Hepatocyte (in vitro differentiated cells): ENCODE measurements around the gene SKP1. TPM values are rescaled to one million over a fixed set of nuclear protein-coding genes. Genes with fewer than 3 reads are reported as not detected.

ENCODE experiments used
- DNase-seq: peaks from one replicate; pipeline ENCODE4 v3.0.0-alpha.2; 2016; ENCODE audit warnings: low spot score
- H2AFZ ChIP-seq: fragments of 200-600 bp; sonication (generic); 2 replicates; pipeline ENCODE4 v1.6.0; 2016; ENCODE audit warnings: antibody characterized with exemption, mild to moderate bottlenecking
- H3K27ac ChIP-seq: fragments of 200-600 bp; sonication (generic); 2 replicates; pipeline ENCODE4 v1.5.1; 2016; ENCODE audit warnings: mild to moderate bottlenecking
- H3K27me3 ChIP-seq: fragments of 200-600 bp; sonication (generic); 2 replicates; pipeline ENCODE4 v1.6.1; 2016
- H3K36me3 ChIP-seq: fragments of 200-600 bp; sonication (generic); replicated peaks from 2 replicates; pipeline ENCODE4 v1.5.1; 2016; ENCODE audit warnings: low read depth; ENCODE audit not compliant: insufficient read depth
- H3K4me1 ChIP-seq: fragments of 200-600 bp; sonication (generic); 2 replicates; pipeline ENCODE4 v1.5.1; 2016; ENCODE audit warnings: mild to moderate bottlenecking, moderate library complexity; ENCODE audit not compliant: insufficient read depth
- H3K4me2 ChIP-seq: fragments of 200-600 bp; sonication (generic); 2 replicates; pipeline ENCODE4 v1.6.0; 2016
- H3K4me3 ChIP-seq: fragments of 200-600 bp; sonication (generic); 2 replicates; pipeline ENCODE4 v1.5.1; 2016; ENCODE audit warnings: mild to moderate bottlenecking
- H3K79me2 ChIP-seq: fragments of 200-600 bp; sonication (generic); 2 replicates; pipeline ENCODE4 v1.6.0; 2017; ENCODE audit warnings: mild to moderate bottlenecking
- H3K9me2 ChIP-seq: fragments of 200-600 bp; sonication (generic); replicated peaks from 2 replicates; pipeline ENCODE4 v1.6.0; 2017; ENCODE audit warnings: mild to moderate bottlenecking; ENCODE audit not compliant: insufficient read depth
- H3K9me3 ChIP-seq: fragments of 200-600 bp; sonication (generic); 2 replicates; pipeline ENCODE4 v1.5.1; 2016; ENCODE audit warnings: low read depth, mild to moderate bottlenecking
- H4K20me1 ChIP-seq: fragments of 200-600 bp; sonication (generic); 2 replicates; pipeline ENCODE4 v1.6.0; 2016; ENCODE audit warnings: mild to moderate bottlenecking; ENCODE audit not compliant: insufficient read depth, poor library complexity, severe bottlenecking
- EZH2 ChIP-seq: fragments of 200-600 bp; sonication (generic); IDR thresholded peaks from 2 replicates; pipeline ENCODE4 v1.6.1; 2016; ENCODE audit warnings: antibody characterized with exemption, mild to moderate bottlenecking, borderline replicate concordance
- EZH2phosphoT487 ChIP-seq: fragments of 200-600 bp; sonication (generic); IDR thresholded peaks from one replicate; pipeline ENCODE4 v1.6.1; 2018; ENCODE audit warnings: antibody characterized with exemption, mild to moderate bottlenecking, low read depth, moderate library complexity; ENCODE audit not compliant: unreplicated experiment, severe bottlenecking
- WGBS: methylation state at CpG from one replicate; pipeline ENCODE4 v1.1.6; 2016; ENCODE audit warnings: low lambda C conversion rate; ENCODE audit errors: missing lambda C conversion rate; 5-methylcytosine and 5-hydroxymethylcytosine counted together
- polyA plus RNA-seq: library from polyadenylated mRNA; unstranded; fragments of >200 nt; fragmentation: Nextera tagmentation; extraction: Ambion mirVana; gene quantifications from 2 replicates; pipeline ENCODE4 v1.2.1, GENCODE V29; 2016
- total RNA-seq: library from RNA; depleted of rRNA; stranded (reverse); fragments of >200 nt; gene quantifications from 2 replicates; pipeline ENCODE4 v1.2.3, GENCODE V29; 2014
- TF ChIP-seq, protein P1 (sequence below): fragments of 200-600 bp; sonication (generic); IDR thresholded peaks from 2 replicates; pipeline ENCODE4 v1.5.1; 2016; ENCODE audit warnings: antibody characterized with exemption, mild to moderate bottlenecking; ENCODE audit not compliant: poor library complexity

SKP1 gene
- total and polyA plus RNA-seq, 2 experiments from 2014 or later = 543 to 723 TPM

DNA sequence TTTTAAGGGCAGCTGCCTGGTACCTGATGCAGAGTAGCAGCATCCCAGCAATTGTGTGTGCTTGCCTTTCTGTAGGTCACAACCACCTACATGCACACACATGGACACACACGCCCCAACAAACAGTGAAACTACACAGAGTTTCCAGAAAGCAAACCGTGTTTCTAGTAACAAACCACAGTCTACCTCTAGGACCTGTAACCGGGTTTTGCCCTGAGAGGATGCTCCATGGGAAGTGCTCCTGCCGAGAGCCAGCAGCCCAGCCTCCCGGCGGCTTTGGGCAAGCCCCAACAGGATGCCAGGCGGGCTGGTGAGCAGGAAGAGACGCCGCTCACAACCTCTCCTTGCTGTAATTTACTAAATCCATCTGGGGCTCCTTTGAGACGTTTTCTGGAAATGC, 66.4 kb downstream of the SKP1 start:
- DNase-seq = no peak
- TF ChIP-seq EZH2 (no peak), EZH2phosphoT487 (no peak)
- TF ChIP-seq, protein P1, sequence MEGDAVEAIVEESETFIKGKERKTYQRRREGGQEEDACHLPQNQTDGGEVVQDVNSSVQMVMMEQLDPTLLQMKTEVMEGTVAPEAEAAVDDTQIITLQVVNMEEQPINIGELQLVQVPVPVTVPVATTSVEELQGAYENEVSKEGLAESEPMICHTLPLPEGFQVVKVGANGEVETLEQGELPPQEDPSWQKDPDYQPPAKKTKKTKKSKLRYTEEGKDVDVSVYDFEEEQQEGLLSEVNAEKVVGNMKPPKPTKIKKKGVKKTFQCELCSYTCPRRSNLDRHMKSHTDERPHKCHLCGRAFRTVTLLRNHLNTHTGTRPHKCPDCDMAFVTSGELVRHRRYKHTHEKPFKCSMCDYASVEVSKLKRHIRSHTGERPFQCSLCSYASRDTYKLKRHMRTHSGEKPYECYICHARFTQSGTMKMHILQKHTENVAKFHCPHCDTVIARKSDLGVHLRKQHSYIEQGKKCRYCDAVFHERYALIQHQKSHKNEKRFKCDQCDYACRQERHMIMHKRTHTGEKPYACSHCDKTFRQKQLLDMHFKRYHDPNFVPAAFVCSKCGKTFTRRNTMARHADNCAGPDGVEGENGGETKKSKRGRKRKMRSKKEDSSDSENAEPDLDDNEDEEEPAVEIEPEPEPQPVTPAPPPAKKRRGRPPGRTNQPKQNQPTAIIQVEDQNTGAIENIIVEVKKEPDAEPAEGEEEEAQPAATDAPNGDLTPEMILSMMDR = no peak

DNA sequence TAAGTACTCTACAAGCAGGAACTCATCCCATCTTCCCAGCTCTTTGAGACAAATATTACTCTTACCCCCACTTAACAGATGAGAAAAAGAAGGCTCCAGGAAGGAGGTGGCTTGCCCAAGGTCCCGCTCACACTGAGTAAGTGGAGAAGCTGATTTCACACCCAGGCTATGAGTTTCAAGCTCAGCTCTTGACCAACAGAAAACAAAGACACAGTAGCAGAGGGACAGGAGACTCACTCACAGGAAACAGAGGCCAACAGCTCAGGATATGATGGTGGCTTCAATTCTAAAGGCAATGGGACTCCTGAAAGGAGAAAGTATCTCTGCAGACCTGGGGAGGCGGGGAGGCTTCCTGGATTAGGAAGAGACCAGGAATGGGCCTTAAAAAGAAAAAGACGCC, 69.0 kb downstream of the SKP1 start:
- Histone ChIP-seq H3K27me3 (peaks cover 5% of the 10 kb centered on the region), H3K4me2 (no peak overlapping the region), H2AFZ (no peak overlapping the region), H3K4me3 (no peak overlapping the region), H3K79me2 (no peaks in the 10 kb centered on the region), H3K4me1 (no peaks in the 10 kb centered on the region), H3K27ac (no peak overlapping the region), H3K9me2 (no peaks in the 10 kb centered on the region), H3K36me3 (no peaks in the 10 kb centered on the region), H4K20me1 (no peaks in the 10 kb centered on the region), H3K9me3 (no peaks in the 10 kb centered on the region)
- TF ChIP-seq, protein P1 = no peak
- TF ChIP-seq EZH2phosphoT487 (no peak), EZH2 (no peak)
- DNase-seq = no peak
- WGBS = 94% methylated on average over 3 of the region's 3 CpGs

More for the DNA sequence above, 66.4 kb downstream of the SKP1 start:
- Histone ChIP-seq H3K9me3 (no peaks in the 10 kb centered on the region), H3K4me2 (no peak overlapping the region), H3K4me3 (no peak overlapping the region), H2AFZ (no peak overlapping the region), H3K4me1 (no peaks in the 10 kb centered on the region), H4K20me1 (no peaks in the 10 kb centered on the region), H3K27me3 (peaks cover 17% of the 10 kb centered on the region), H3K79me2 (no peaks in the 10 kb centered on the region), H3K36me3 (no peaks in the 10 kb centered on the region), H3K27ac (no peak overlapping the region), H3K9me2 (no peaks in the 10 kb centered on the region)
- WGBS = 60% methylated on average over 10 of the region's 10 CpGs

DNA sequence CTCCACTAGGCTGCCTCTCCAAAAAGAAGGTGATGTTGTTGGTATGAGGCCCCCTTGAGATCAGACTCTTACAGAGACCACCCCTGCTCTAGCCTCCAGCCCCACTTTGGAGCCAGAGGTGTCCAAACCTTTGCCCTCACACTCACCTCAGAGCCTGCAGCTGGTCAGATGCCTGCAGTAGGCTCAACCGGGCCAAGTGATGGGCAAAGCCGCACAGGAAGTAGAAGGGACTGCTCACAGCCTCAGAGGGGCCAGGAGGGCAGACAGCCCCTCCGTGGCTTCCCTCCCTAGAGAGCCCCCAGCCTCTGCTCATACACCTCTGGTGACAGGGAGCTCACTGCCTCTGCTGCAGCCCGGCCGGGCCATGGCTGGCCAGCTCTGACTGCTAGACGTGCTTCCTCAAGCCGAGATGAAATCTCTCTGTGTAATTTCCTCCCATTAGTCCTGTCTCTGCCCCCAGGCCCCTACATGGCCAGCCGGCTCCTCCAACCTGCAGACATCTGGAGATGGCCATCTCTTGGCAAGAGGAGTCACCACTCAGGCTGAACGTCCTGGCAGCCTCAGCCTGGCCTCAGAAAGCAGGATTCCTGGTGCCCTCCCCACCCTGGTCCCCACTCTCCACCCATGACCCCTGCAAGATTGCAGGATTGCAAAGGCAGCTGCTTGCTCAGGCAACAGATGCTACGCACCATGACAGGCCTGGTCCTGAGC, 69.6 kb downstream of the SKP1 start:
- DNase-seq = no peak
- no peak overlapping the region for H3K4me3 ChIP-seq
- H3K27me3 ChIP-seq = peaks cover 2% of the 10 kb centered on the region
- WGBS = 67% methylated on average over 10 of the region's 10 CpGs
- H2AFZ ChIP-seq = no peak overlapping the region
- no peaks in the 10 kb centered on the region for H3K36me3 ChIP-seq
- TF ChIP-seq EZH2phosphoT487 = no peak
- TF ChIP-seq EZH2 = no peak
- TF ChIP-seq, protein P1 = no peak
- H3K9me3 ChIP-seq = no peaks in the 10 kb centered on the region
- H3K9me2 ChIP-seq = no peaks in the 10 kb centered on the region
- no peaks in the 10 kb centered on the region for H3K79me2 ChIP-seq
- no peaks in the 10 kb centered on the region for H3K4me1 ChIP-seq
- no peaks in the 10 kb centered on the region for H4K20me1 ChIP-seq
- H3K27ac ChIP-seq = no peak overlapping the region
- no peak overlapping the region for H3K4me2 ChIP-seq
